Hematopoietic multipotent progenitor cell treated with erythropoietin and hydrocortisone succinate and interleukin-3 and kit ligand, for 4 days (in vitro differentiated cells): Measurements from ENCODE around the gene PAX3.

ENCODE experiments used
- DNase-seq: peaks from one replicate; pipeline ENCODE4 v3.0.0-alpha.2; 2015

PAX3 gene

DNA sequence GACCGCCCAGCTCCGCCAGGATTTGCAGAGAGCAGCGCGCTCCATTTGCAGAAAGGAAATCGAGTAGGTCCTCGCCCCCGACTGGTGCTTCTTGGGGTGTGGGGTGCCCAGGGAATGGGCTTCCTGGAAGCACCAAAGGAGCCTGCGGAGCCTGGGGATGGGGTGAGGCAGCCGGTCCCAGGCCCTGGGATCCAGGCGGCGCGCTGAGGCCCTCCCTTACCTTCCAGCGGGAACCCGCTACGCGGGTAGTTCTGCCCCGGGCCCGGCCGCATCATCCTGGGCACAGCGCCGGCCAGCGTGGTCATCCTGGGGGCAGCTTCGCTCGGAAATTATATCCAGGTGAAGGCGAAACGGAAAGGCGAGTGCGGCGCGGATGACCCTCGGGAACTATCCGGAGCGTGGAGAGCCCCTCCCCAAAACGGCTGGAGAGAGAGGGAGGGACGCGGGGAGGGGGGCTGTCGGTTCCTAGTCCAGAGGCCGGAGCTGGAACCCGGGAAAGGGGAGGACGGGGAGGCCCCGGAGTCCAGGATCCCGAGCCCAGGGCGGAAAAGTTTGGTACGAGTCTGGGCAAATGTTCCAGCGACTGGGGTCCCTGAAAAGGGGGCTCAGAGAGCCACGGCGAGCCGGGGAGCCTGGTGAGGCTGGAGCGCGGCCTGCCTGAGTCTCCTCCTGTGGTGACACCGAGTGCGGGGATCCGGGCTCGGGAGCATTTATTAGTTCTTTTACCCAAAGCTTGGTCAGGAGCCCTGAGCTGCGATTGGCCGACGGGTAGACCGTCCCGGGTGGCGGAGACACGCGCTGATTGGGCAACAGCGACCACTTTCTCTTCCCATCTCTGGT is at the start of gene PAX3:
Gene PAX3, minus strand, starts transcription at position 688 of the 840 bp plus-strand sequence. Its CDS starts 383 bp downstream, at position 305.
- no peak for DNase-seq

DNA sequence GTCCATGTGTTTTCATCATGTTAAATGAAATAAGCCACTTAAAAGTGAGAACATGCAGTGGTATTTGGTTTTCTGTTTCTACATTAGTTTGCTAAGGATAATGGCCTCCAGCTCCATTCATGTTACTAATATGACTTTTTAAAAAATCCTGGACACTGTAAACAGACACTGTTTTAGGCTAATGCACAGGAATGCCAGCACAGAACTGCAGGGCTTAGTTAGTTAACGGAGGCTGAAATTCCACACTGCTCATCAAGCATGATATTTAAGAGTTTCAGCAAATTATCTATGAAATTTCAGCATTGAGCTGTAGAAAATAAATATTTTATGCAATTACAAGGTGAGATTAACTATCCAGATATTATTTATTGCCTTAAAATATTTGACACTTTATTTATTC is 42.5 kb upstream of the PAX3 start:
- DNase-seq = no peak

DNA sequence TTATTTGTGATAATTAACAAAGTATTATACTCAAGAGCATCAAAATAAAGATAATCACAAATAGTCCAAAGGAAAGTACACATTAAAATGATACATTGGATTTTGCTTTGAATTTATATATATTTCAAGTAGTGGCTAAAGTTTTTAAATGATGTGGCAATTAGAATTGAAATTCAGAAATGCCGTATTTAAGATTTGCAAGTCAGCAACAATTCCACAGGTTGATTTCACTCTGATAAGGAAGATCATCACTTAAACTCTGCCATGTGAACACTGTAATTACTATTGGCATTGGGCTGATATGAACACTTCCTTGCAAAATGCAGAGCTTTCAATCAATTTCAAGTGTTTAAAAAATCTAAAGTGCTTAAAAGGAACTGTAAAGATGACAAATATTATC is 39.6 kb upstream of the PAX3 start:
- no peak for DNase-seq

DNA sequence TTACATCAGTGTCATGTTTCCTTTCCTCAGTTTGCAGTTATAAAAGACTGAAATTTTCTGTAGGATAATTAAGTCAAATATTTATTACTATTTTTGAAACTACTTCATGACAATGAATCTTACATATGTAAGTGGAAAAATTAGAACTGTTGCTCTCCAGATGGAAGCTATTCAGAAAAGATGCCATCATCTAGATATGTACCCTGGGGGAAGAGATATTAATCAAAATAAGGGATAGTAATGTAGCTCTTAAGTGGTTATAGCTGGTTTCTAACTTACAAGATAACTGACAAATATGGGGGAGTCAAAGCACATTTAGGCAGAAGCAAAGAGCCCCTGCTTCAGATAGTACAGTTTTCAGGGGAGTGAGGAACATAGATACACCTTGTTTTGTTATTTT is 38.1 kb upstream of the PAX3 start:
- no peak for DNase-seq

- no peak for DNase-seq
Measured at GRCh38 chr2:222336442-222336841, 37.6 kb upstream of the PAX3 start.

DNA sequence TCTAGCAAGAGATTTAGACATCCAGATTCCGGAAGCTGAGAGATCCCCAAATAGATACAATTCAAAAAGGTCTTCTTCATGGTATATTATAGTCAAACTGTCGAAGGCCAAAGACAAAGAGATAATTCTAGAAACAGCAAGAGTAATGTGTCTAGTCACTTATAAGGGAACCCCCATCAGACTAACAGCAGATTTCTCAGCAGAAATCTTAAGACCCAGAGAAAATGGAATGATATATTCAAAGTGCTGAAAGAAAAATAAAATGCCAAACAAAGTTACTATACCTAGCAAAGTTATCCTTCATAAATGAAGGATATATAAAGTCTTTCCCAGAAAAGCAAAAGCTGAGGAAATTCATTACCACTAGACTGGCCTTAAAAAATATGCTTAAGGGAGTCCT is 36.1 kb upstream of the PAX3 start:
- DNase-seq = no peak

DNA sequence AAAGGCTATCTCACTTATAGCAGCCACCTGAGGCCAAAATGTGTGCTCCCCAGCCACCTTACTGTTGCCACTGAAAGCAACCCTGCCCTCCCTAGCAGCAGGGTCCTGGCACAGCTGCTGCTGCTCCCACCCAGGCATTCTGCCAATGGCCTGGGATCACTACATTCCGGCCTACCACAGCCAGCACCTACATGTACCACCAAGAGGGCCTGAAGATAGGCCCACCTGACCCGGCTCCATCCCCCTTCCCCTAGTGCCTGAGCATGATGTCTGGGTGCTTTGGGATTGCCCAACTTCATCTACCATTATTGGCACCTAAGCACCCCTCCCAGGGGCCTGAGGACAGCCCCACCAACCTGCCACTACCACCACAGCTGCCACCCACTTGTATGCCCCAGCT is 34.6 kb upstream of the PAX3 start:
- DNase-seq = no peak

DNA sequence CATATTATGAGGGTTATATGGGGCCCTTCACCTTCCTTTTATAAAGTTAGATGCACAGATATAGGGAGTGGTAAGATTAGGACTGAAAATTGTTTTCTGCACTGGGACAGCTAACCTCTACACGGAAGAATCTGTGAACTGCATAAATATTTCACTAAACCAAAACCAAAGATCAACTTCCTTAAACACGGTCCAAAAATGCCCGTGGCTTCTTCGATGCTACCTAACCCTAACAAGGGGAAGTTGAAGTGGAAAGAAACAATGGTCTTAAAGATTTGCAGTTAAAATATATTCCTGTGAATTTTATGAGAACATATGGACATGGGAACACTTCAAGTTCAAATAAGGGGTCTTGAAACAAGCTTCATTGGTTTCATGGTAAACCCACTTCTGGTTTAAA is 33.3 kb upstream of the PAX3 start:
- DNase-seq = no peak

DNA sequence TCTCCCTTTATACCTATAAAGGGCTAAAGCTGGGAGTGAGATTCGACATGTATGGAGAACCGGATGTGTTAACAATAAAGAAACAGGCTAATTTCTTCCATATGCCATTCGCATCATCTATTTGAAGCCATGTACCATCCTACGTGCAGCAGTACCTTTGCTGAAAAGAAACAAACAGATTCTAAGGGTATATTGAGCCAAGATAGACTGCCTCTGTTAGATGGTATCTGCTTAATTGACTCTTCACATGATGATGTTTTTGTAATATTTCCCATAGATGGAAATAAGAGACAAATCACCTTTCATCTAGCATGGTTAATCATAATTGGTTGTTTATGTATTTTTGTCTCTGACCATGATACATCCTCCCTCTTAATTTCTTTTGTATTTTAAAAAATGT is 32.1 kb upstream of the PAX3 start:
- no peak for DNase-seq

DNA sequence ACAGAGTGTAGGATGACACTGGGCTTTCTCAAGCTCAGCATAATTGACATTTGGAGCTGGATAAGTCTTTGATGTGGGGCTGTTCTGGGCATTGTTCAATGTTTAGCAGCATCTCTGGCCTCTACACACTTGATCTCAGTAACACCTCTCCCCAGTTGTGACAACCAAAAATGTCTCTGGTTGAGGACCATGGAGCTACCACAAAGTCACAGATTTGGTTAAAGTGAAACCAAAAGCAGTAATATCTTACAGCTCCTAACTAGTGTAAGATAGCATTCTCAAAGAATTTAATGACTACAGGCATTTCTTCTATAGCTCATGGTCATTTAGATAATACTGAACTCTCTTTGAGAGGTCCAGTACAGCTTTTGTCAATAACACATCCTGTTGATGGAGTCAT is 23.4 kb upstream of the PAX3 start:
- no peak for DNase-seq

DNA sequence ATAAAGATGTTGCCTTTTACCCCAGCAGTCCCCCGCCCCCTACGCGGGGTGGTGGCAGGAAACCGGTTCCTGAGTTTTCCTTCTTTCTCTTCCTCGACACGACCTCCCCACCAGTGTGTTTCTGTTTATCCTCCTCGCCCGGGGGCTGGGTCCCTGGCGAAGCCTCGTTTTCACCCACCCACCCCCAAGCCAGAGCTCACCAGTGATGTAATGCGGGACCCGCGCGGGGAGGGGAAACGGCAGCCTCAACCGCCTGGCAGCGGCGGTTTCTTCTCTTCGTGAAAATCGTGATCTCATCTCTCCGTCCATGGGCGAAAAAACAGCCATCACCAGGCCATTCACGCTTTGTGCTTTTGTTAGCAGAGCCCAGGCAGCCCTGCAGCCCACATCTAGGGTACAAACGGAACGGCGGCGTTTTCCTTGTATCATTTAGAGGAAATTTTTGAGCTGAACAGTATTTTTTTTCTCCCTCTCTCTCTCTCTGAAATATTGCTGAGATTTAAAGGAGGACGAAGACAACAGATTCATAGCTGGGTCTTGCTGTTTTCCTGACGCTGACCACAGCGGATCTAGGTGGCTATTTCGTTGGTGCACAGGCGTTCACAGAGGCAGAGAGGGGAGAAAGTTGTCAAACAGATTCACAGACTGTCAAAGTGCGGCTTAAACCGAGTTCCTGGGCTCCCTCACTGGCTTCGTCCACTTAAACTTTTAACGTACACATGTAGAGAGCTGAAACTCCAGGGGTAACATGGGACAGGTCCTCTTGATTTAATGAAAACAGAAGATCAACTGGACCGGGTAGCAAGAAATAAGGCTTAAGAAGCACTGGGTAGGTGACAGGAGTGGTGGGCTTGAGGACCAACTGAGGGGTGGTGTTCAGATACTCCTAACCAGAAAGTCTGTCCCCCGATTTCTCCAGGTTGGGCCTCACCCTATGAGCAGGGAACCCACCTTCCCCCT is 21.9 kb upstream of the PAX3 start:
- DNase-seq = no peak

GRCh38 chr2:222319586-222320435 is 21.0 kb upstream of the PAX3 start:
- peak; percentile 47 for DNase-seq

DNA sequence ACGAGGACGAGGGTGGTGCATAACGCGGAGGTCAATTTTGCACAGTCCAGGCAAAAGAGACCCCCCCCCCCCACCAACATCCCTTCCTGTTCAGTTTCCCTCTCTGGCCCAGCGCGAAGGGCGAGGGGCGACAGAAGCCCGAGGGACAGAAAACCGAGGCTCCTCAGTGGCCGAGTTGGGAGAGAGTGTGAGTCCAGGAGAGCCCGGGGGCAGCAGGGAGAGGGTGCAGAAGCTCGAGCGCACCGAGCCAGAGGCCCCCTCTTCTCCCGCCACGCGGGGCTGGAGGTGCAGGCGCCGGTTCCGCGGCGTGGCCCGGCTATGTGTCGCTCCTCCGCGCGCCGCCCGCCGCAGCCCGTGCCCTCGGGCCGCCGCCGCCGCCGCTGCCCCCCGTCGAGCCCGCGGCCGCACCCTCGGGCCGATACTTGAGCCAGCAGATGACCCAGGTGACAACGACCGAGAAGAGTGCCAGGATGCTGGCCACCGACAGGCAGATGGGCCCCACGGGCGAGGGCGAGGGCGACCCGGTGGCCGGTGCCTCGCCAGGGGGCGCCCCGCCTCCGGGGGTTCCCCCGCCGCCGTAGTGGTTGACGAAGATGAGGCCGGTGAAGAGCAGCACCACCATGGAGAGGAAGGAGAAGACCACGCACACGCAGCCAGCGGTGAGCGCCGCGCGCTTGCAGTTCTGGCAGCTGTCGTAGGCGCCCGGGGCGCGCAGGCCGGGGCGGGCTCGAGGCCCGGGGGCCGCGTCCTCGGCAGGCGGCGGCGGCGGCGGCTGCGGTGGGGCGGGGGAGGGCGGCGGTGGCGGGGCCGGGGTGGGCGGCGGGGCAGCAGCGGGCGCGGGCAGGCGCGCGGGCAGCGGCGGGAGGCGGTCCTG is 20.2 kb upstream of the PAX3 start:
- DNase-seq = peak; percentile 62

DNA sequence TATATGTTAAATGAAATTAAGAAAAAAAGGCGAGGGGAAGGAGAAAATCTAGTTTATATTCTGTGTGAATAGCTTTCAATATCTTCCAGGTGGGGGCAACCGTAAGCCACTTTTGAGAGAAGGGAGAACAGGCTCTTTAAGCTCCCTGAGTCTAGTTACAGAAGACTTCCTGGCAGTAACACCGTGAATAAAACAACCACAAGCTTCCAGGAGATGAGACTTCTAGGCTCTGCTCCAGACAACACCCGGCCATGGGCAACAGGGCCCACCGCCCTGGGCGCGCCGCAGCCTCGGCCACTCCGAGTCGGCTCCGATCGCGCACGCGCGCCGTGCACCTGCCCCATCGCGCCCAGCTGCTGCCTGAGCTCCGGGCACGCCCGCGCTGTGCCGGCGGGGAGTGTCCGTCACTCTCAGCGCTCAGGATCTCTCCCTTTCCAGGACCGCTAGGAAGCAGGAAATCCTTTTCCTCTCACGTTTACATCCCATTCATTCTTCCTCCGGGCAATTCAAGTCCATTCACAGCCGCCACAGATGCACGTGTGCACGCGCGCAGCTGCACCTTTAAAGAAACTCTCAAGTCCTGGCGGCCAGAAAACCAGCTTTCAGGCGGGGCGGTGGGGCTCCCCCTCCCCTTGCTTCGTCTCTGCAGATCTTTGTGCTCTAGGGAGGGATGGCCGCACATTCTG is 19.4 kb upstream of the PAX3 start:
- peak; percentile 86 for DNase-seq

DNA sequence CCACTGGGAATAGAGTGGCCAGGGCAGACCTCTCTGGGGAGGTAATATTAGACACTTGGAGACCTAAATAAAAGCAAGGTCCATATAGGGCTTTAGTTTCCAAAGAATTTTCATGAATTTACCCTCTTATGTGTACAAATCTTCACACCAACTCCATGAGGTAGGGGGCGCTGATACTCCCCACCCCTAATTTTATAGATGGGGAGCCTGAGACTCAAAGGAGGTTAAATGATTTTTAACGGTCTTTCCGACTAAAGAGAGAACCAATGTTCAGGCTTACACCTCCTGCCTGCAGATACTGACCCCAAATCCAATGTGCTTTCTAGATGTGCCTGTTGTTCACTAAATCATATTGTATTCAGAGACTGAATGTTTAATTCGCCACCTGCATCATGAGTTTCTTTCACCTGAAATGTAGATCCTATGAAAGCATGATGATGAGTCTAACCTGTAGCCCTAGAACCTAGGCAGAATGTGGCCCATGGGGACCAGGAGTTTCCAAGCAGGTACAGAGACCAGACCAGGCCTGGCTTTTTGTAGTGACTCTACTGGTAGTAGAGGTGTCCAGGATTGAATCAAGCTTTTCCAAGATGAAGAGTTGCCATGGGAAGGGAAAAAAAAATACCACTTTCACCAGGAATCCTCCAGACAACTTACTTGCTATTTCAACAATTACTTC is 16.8 kb upstream of the PAX3 start:
- no peak for DNase-seq

DNA sequence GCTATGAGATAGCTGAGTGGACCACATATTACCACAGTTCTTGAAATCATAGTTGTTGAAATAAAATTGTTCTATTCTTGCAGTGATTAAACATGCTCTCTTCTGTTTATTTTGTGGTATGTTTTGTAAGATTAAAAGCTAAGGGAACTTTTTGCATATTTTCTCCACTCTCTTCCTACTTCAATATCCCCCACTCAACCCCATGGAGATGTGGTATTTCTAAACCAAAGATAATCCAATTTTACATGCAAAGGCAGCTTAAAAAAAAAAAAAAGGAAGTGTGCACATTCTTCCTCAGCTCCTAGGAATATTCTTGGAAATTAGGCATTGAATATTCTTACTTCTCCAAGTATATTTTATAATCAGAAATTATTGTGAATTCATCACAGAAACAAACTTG is 15.0 kb upstream of the PAX3 start:
- DNase-seq = no peak

- DNase-seq = no peak
Measured at GRCh38 chr2:222311978-222312738, 13.4 kb upstream of the PAX3 start.

DNA sequence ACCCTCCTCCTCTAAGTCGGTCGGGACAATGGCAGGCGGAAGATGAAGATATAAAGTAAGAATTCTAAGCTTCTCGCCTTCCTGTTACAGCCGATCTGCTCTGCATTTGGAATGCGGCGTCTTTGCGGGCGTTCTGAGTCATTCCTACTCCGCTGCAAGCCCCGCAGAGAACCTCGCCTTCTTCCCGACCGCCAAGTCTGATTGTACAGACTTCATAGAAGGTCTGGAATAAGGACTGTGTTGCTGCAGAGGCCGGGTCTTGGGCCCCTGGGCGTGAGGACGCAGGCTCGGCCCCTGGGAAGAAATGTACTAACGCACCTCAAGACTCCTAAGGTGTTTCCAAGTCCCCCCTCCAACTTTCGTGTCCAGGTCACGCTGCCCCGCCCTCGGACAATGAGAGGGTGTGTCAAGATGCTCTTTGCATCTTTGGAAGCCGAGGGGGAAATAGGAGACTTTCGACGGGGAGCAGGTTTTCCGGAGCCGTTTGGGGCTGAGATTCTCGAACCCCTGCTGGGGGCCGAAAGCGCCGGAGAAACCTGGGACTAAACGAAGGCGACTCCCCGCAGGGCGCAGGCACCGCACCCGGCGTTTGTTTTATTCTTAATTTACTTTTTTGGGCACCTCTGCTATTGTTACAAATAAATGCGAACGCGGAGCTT is 12.7 kb upstream of the PAX3 start:
- DNase-seq = no peak

DNA sequence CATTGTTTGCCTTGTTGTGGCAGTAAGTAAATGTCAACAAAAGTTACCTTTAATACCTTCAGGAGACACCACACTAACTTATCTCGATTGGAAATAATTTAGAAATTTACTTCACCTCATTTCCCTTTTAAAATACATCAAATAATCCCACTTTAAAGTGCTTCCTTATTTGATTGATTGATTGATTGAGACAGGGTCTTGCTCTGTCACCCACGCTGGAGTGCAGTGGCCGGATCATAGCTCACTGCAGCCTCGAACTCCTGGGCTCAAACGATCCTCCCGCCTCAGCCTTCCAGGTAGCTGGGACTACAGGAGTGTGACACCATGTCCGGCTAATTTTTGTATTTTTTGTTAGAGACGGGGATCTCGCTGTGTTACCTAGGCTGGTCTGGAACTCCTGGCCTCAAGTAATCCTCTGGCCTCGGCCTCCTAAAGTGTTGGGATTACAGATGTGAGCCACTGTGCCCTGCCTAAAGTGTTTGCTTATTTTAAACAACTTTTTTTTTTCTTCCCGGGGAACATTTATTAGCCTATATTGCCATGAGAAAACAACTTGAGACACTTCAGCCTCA is 12.0 kb upstream of the PAX3 start:
- DNase-seq = no peak
